MM.1S (cell line): ENCODE measurements around the gene CFAP141.

Source experiments
- DNase-seq: peaks from one replicate; pipeline ENCODE4 v3.0.0-alpha.2; 2015
- H2AFZ ChIP-seq: fragments of 300-600 bp; sonication (generic); 2 replicates; pipeline ENCODE4 v1.6.0; 2016; ENCODE audit warnings: antibody characterized with exemption, low read length
- H3F3A ChIP-seq: fragments of 300-600 bp; sonication (generic); 2 replicates; pipeline ENCODE4 v1.6.1; 2016; ENCODE audit warnings: mild to moderate bottlenecking, antibody characterized with exemption, low read length, moderate library complexity, mixed read lengths; ENCODE audit not compliant: insufficient read depth
- H3K27ac ChIP-seq: fragments of 300-600 bp; sonication (generic); 2 replicates; pipeline ENCODE4 v1.5.1; 2016; ENCODE audit warnings: mild to moderate bottlenecking, low read length
- H3K27me3 ChIP-seq: fragments of 300-600 bp; sonication (generic); replicated peaks from 2 replicates; pipeline ENCODE4 v1.6.0; 2016; ENCODE audit warnings: low read length; ENCODE audit not compliant: insufficient read depth
- H3K36me3 ChIP-seq: fragments of 300-600 bp; sonication (generic); replicated peaks from 2 replicates; pipeline ENCODE4 v1.6.1; 2016; ENCODE audit warnings: mild to moderate bottlenecking, low read length, mixed read lengths; ENCODE audit not compliant: insufficient read depth
- H3K4me1 ChIP-seq: fragments of 300-600 bp; sonication (generic); 2 replicates; pipeline ENCODE4 v1.6.1; 2016; ENCODE audit warnings: low read length, mixed read lengths
- H3K4me2 ChIP-seq: fragments of 300-600 bp; sonication (generic); 2 replicates; pipeline ENCODE4 v1.6.0; 2016; ENCODE audit warnings: low read depth, low read length
- H3K4me3 ChIP-seq: fragments of 300-600 bp; sonication (generic); 2 replicates; pipeline ENCODE4 v1.5.1; 2016; ENCODE audit warnings: low read length, mixed read lengths
- H3K79me2 ChIP-seq: fragments of 300-600 bp; sonication (generic); 2 replicates; pipeline ENCODE4 v1.6.1; 2016; ENCODE audit warnings: mixed run types, low read length, mixed read lengths
- H3K9ac ChIP-seq: fragments of 300-600 bp; sonication (generic); 2 replicates; pipeline ENCODE4 v1.6.1; 2016; ENCODE audit warnings: low read length, mixed read lengths
- H3K9me2 ChIP-seq: fragments of 300-600 bp; sonication (generic); replicated peaks from 2 replicates; pipeline ENCODE4 v1.6.1; 2016; ENCODE audit warnings: mild to moderate bottlenecking, low read length, mixed read lengths; ENCODE audit not compliant: insufficient read depth
- H3K9me3 ChIP-seq: fragments of 300-600 bp; sonication (generic); replicated peaks from 2 replicates; pipeline ENCODE4 v1.6.1; 2016; ENCODE audit warnings: mild to moderate bottlenecking, low read length, mixed read lengths; ENCODE audit not compliant: insufficient read depth
- H4K20me1 ChIP-seq: fragments of 300-600 bp; sonication (generic); 2 replicates; pipeline ENCODE4 v1.6.1; 2016; ENCODE audit warnings: mild to moderate bottlenecking, low read length, moderate library complexity, mixed read lengths; ENCODE audit not compliant: insufficient read depth
- CTCF ChIP-seq: fragments of 300-600 bp; sonication (generic); IDR thresholded peaks from 2 replicates; pipeline ENCODE4 v1.5.1; 2016; ENCODE audit warnings: antibody characterized with exemption, low read length, mixed read lengths
- EZH2 ChIP-seq: fragments of 300-600 bp; sonication (generic); optimal IDR thresholded peaks from 2 replicates; pipeline ENCODE3; 2017; ENCODE audit warnings: low read depth, mild to moderate bottlenecking, antibody characterized with exemption, low read length, mixed read lengths
- EZH2phosphoT487 ChIP-seq: fragments of 300-600 bp; sonication (generic); IDR thresholded peaks from 2 replicates; pipeline ENCODE4 v1.6.1; 2018; ENCODE audit warnings: antibody characterized with exemption, low read length

The CFAP141 gene

GRCh38 chr1:154225370-154225769 lies 19.2 kb upstream of the CFAP141 start:
- peaks cover 29% of the 10 kb centered on the region for H4K20me1 ChIP-seq
- H3K4me1 ChIP-seq, result peaks cover 13% of the 10 kb centered on the region
- H3K4me2 ChIP-seq, result no peak overlapping the region
- no peak overlapping the region for H3K4me3 ChIP-seq
- no peaks in the 10 kb centered on the region; the same call in 1 of the 2 replicates for H3F3A ChIP-seq
- no peak overlapping the region for H3K27ac ChIP-seq
- peaks cover 96% of the 10 kb centered on the region for H3K79me2 ChIP-seq
- peaks cover 35% of the 10 kb centered on the region for H3K36me3 ChIP-seq
- no peak for DNase-seq
- no peak overlapping the region for H3K9ac ChIP-seq
- TF ChIP-seq CTCF (no peak), EZH2phosphoT487 (no peak), EZH2 (no peak)
- H2AFZ ChIP-seq, result no peak overlapping the region
- H3K9me2 ChIP-seq, result no peaks in the 10 kb centered on the region
- no peaks in the 10 kb centered on the region for H3K9me3 ChIP-seq
- no peaks in the 10 kb centered on the region for H3K27me3 ChIP-seq

- DNase-seq, result no peak
Observed at GRCh38 chr1:154223621-154224020, 17.5 kb upstream of the CFAP141 start.

GRCh38 chr1:154222918-154223317 lies 16.8 kb upstream of the CFAP141 start:
- TF ChIP-seq EZH2, result no peak
- TF ChIP-seq CTCF, result no peak
- no peak for TF ChIP-seq EZH2phosphoT487
- Histone ChIP-seq H3K4me2 (peak overlapping the region; percentile 88; the same call in 1 of the 2 replicates), H3K27ac (no peak overlapping the region), H3K4me3 (peak overlapping the region; percentile 87; the same call in 1 of the 2 replicates), H3K9ac (no peak overlapping the region), H3K9me3 (no peaks in the 10 kb centered on the region), H3K27me3 (no peaks in the 10 kb centered on the region), H3K79me2 (peaks cover 97% of the 10 kb centered on the region), H3K36me3 (peaks cover 26% of the 10 kb centered on the region; the same call in 1 of the 2 replicates), H3F3A (no peaks in the 10 kb centered on the region; the same call in 1 of the 2 replicates), H4K20me1 (peaks cover 29% of the 10 kb centered on the region), H2AFZ (no peak overlapping the region), H3K9me2 (no peaks in the 10 kb centered on the region), H3K4me1 (peaks cover 25% of the 10 kb centered on the region)
- no peak for DNase-seq

More at GRCh38 chr1:154223621-154224020, 17.5 kb upstream of the CFAP141 start:
- no peaks in the 10 kb centered on the region for H3K27me3 ChIP-seq
- H3F3A ChIP-seq, result no peaks in the 10 kb centered on the region; the same call in 1 of the 2 replicates
- H3K4me2 ChIP-seq, result no peak overlapping the region
- peaks cover 97% of the 10 kb centered on the region for H3K79me2 ChIP-seq
- no peak overlapping the region for H2AFZ ChIP-seq
- no peaks in the 10 kb centered on the region for H3K9me3 ChIP-seq
- peaks cover 29% of the 10 kb centered on the region for H4K20me1 ChIP-seq
- TF ChIP-seq CTCF (no peak), EZH2 (no peak), EZH2phosphoT487 (no peak)
- H3K4me3 ChIP-seq, result no peak overlapping the region
- H3K9ac ChIP-seq, result no peak overlapping the region
- H3K9me2 ChIP-seq, result no peaks in the 10 kb centered on the region
- H3K4me1 ChIP-seq, result peaks cover 20% of the 10 kb centered on the region
- peaks cover 25% of the 10 kb centered on the region for H3K36me3 ChIP-seq
- no peak overlapping the region for H3K27ac ChIP-seq
